SIG-M5 treated with dmso at 0.1 percent for 504 hours (cell line): Measurements from ENCODE around the gene CAMK1D.

ENCODE experiments used
- DNase-seq: peaks from one replicate; lab custom pipeline; 2025; ENCODE audit not compliant: unreplicated experiment; lab: John Stamatoyannopoulos, UW

Gene CAMK1D

DNA sequence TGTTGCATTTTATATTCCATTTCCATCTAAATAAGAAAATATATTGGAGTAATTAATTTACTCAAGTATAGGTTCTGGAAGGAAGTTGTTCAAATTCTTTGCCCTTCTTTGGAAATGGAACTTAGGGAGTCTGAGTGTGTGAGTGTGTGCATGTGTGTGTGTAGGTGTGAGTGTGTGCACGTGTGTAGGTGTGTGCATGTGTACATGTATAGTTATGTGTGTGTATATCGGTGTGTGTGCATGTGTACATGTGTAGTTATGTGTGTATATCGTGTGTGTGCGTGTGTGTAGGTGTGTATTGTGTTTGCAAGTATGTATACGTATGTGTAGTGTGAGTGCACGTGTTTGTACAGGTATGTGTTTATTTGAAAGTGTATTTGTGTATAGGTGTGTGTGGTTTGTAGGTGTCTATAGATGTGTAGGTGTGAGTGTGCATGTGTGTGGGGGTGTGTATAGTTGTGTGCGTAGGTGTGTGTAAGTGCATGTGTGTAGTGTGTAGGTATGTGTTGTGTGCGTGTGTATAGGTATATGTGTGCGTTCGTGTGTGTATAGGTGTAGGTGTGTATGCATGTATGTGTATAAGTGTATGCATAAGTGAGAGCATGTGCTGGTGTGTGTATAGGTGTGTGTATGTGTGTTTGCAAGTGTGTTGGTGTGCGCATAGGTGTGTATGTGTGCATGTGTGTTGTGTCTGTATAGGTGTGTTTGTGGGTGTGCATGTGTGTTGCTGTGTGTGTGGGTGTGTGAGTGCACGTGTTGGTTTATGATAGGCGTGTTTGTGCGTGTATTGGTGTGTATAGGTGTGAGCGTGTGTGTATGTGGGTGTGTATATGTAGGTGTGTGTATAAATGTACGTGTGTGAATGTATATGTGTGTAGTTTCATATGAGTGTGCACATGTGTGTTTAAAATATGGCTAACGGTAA, 266.2 kb downstream of the CAMK1D start:
- DNase-seq = no peak

- DNase-seq = no peak
Measured at GRCh38 chr10:12617191-12618175, 268.1 kb downstream of the CAMK1D start.

DNA sequence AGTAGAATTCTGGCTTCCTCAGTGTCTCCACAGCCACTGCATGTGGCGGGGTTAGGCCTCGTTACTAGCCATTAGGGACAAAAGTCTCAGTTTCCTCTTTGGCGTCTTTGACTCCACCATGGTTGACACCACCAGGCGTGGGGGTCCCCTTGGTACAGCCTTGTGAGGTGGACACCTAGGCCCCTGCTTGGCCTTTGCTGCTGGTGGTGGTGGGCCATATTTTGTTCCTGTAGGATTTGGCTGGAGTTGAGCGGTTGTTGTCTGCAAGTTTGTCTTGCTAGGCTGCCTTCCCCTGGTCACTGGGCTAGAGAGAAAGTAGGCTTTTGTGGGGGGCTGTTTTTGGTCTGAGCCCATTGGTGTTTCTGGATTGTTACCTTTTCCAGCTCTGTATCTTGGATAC, 272.7 kb downstream of the CAMK1D start:
- DNase-seq = no peak

GRCh38 chr10:12622691-12623090, 273.3 kb downstream of the CAMK1D start:
- DNase-seq = no peak

DNA sequence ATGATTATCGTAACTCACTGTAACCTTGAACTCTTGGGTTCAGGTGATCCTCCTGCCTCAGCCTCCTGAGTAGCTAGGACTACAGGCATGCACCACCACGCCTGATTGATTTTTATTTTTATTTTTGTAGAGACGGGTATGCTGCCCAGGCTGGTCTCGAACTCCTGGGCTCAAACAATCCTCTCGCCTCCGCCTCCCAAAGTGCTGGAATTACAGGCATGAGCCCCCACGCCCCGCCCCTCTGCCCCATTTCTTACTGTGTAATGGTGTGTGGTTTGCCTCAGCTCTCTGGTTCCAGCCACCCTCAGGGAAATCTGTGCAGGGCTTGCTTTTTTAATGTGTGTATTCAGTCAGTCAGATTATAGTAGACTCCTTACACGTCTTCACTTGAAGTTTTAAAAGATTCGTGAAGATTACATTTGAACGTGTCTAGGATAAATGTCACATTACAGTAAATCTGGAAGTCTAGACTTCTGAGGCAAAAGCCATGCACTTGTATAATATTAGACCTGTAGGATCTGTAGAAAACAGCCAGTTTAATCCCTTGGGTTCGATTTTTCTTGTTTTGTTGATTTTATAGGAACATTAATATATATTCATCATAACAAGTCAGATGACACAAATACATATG, 276.2 kb downstream of the CAMK1D start:
- no peak for DNase-seq

DNA sequence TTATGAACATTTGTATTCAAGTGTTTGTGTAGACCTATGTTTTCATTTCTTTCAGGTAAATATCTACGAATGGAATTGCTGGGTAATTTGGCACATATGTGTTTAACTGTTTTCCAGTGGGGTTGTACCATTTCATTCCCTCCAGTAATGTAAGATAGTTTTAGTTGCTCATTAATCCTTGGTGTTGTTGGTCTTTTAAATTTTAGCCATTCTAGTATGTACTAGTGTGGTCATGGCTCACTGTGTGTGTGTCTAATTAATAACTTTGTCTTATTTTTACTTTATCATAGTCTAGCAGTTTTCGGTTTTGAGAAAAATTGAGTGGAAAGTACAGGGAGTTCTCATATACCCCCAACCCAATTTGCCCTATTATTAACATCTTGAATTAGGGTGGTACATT, 278.8 kb downstream of the CAMK1D start:
- DNase-seq = no peak

DNA sequence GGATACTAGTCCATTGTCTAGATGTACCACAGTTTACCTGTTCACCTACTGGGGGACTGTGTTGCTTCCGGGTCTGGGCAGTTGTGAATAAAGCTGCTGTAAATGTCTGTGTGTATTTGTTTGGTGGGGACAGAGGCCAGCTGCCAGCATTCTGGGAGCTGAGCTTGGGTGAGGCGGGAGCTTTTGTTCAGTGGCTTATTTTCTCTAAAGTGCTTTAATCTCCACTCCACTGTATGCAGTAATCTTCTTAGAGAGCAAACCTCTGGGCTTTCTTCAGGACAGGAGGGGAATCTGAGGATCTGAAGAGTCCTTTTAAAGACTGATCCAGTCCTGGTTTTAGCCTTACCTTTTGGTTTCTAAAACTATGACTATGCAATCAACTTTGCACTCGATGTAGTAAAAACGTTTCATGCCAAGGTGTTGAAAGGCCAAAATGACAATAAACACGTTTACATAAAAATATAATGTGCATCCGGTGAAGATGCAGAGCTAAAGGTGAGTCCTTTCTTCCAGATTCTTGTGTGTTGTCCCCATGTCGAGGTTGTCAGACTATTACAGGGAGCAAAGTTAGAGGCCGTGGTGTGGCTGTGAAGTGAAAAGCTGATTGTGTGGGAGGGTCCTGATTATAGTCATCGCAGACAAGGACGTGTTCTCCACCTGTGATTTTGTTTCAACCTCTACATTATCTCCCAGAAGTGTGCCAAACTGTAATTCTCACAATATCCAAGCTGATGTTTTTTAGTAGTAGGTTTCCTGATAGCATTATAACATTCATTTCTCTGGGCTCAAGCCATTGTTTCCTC, 279.8 kb downstream of the CAMK1D start:
- DNase-seq = no peak

- DNase-seq = no peak
Measured at GRCh38 chr10:12629767-12630165, 280.4 kb downstream of the CAMK1D start.

- peak; percentile 5 for DNase-seq
Measured at GRCh38 chr10:12631216-12631615, 281.9 kb downstream of the CAMK1D start.

GRCh38 chr10:12631787-12632562, 282.6 kb downstream of the CAMK1D start:
- DNase-seq = no peak

DNA sequence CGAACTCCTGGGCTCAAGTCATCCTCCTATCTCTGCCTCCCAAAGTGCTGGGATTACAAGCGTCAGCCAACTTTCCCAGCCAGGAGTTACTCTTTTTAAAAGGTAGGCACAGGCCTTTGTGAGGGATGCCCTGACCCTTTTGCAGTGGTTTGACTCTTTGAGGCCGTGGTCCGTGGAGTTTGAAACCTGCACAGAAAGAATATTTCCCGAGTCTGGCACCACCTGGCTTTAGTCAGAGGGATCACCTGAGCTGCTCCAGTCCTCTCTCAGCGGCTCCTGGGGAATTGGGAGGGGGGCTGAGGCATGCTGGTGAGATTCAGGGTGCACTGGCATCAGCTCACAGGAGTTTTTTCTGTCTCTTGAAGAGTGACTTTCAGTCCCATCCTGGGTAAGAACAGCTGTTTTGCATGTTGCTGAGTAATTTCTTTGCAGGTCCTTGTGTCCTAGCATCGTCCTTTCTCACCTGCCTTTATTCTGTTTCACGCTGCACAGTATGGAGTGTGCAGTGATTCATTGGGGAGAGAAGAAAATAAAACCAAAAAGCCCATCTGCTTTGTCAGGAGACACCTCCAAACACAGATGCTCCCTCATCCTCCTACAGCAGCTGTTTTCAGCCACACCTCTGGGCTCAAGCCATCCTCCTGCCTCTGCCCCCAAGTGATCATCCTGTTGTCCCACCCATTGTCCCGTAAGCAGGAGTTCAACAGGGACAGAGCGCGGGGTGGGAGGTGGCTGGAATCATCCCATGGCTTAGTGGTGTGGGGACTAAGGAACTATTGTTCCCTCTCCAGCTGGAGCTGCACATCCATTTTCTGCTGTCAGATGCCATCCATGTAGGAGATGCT, 284.7 kb downstream of the CAMK1D start:
- DNase-seq = no peak

- no peak for DNase-seq
Measured at GRCh38 chr10:12634621-12634931, 285.2 kb downstream of the CAMK1D start.

DNA sequence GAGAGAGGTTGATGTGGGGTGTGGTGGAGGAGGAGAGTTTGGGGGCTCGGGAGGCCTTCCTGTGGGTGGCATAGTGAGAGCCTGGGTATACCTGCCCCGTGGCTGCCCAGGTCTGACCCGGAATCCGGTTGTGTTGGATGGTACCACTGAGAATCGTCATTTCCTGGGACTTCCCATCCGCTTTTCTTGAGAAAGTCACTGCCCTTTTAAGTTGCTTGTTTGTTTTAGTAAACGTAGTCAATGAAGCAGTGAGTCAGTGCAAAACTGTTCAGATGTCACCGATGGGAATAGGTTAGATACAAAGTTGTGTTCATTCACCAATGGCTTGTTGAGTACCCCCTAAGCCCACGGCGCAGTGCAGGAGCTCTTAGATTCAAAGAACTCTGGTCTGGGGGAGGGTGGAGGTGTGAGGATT, 285.8 kb downstream of the CAMK1D start:
- no peak for DNase-seq

- DNase-seq = no peak
Measured at GRCh38 chr10:12636571-12636970, 287.2 kb downstream of the CAMK1D start.

GRCh38 chr10:12637649-12638048, 288.3 kb downstream of the CAMK1D start:
- no peak for DNase-seq

GRCh38 chr10:12638103-12638502, 288.8 kb downstream of the CAMK1D start:
- no peak for DNase-seq

DNA sequence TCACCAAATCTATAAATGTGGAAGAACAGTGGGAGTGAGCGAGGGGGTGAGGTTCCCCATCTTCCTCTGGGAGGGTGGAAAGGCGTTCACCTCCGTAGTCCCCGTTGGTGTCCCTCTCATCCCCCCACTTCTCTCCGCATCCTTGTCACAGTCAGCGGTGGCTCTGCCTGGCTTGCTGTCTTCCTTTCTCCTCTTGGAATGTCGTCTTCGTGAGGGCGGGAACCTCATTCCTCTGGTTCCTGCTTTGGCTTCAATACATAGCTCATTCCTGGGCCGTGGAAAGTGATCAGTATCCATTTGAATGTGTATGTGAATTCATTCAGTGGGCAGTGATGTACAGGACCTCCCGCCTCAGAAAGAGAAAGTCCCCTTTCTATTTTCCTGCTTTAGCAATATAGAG, 289.4 kb downstream of the CAMK1D start:
- no peak for DNase-seq

DNA sequence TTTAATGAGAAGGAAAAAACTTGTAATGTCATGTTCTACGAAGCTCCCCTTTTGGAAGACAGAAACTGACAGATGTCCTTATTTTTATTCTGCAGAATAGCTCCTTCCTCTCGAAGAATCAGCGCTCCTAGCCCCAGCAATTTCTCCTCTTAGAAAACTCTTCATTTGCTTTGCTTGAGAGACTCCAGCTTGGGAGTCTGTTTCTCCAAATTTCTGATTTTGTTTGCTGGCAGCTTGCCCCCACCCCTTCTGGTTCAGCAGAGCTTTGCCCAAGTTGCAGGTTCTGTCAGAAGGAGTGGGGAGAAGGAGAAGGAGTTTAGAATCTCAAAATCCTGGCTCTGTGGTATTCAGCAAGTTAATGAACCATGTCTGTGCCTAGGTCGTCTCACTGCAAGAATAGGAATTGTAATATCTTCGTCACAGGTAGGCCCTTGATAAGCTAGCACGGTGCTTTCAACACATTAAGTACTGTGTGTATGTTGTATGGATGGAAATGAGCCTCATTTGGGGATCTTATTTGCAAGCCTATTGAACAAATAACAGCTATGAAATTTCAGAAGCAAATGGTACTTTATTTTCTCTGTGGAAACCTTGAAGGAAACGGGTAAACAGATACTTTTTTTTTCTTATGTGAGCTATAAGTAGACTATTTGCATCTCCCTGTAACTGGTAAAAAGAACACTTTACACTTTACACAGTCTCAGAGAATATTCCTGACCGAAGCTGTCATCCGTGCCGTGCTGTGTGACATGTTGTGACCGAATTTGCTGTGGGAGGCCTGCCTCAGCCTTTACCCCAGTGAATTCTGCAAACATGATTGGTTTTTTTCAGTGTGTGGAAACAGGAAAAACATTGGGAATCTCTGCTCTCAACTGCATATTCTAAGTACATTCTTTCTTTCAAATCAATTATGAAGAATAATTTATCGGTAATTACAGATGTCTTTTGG, 290.9 kb downstream of the CAMK1D start:
- DNase-seq = no peak
